Right ventricle myocardium superior (tissue), 1 donor: Measurements from ENCODE around the gene PTGS1. TPM values are rescaled to one million over a fixed set of nuclear protein-coding genes. Genes with fewer than 3 reads are reported as not detected.

Experiments used
- ATAC-seq: fragments of 200-7000 bp; cut with Tn5 transposase; one replicate; pipeline ENCODE4 v1.9.1; 2020; ENCODE audit warnings: mild to moderate bottlenecking; ENCODE audit not compliant: poor library complexity
- DNase-seq: peaks from one replicate; pipeline ENCODE4 v3.0.0-alpha.2; 2020
- intact Hi-C: fragments of 100-400 bp; cut with DNase I; formaldehyde crosslinking; loops from one replicate; pipeline ENCODE4 v1.11.2; 2022
- total RNA-seq: library from RNA; stranded (reverse); fragmentation: NEBNext Ultra II Directional; extraction: Animal tissue kit (Norgen Biotek cat#: 25700); gene quantifications from one replicate; pipeline ENCODE4 v1.2.1, GENCODE V29; 2021
- donor health status: DM: no; HTN: yes; CAD: no; lungs with severe emphysema.

The PTGS1 gene
- total RNA-seq, 1 donor from 2014 or later, result 4.0 TPM

DNA sequence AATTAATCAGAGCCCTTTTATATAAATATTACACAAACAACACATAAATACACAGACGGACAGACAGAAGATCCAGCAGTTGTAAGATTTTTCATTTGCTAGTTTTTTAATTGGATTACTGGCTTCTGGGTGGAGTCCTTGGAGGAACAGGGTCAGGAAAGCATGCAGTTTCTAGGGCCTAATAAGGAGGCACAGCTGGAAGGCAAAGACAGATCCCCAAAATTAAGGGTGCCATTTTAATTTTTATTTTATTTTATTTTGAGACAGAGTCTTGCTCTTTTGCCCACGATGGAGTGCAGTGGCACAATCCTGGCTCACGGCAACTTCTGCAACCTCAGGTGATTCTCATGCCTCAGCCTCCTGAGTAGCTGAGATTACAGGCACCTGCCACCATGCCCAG is 49.5 kb downstream of the PTGS1 start:
- ATAC-seq (no peak), DNase-seq (no peak)
- intact Hi-C loops, result no loop called here

- intact Hi-C loops, result no loop called here
- DNase-seq (no peak), ATAC-seq (no peak)
Observed at GRCh38 chr9:122425087-122425486, 54.3 kb downstream of the PTGS1 start.

DNA sequence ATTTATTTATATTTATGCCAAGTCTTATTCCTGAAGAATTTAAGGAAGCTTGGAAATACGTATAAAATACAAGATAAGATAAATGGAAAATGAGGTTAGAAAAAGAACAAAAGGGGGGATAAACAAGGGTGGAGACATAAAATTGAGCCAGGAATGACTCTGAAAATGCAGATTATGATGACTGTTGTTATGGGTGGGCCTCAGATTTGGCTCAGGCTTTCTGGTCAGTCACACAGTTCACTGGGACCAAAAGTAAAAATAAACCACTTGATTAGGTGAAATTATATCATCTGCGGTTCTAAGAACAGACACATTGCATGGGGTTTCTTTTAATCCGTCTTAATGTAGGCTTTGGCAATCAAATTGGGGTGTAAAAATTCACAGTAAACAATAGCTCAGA is 55.9 kb downstream of the PTGS1 start:
- DNase-seq (no peak), ATAC-seq (no peak)
- intact Hi-C loops, result no loop called here

GRCh38 chr9:122442568-122442967 is 71.7 kb downstream of the PTGS1 start:
- ATAC-seq (no peak), DNase-seq (no peak)
- intact Hi-C loops, result no loop called here

GRCh38 chr9:122444041-122444733 is 73.4 kb downstream of the PTGS1 start:
- DNase-seq, result peak; percentile 49
- peak; percentile 41 for ATAC-seq
- intact Hi-C loops, result no loop called here

Other genes starting within 250 kb of the PTGS1 start
- 294 TPM for gene NDUFA8, start 211.2 kb upstream of the PTGS1 start, total RNA-seq
- gene MORN5, start 211.1 kb upstream of the PTGS1 start, total RNA-seq, result not detected
- 3.4 TPM for gene LHX6, start 142.1 kb upstream of the PTGS1 start, total RNA-seq
- 37.3 TPM for gene RBM18, start 106.2 kb upstream of the PTGS1 start, total RNA-seq
- 35.7 TPM for gene MRRF, start 106.1 kb upstream of the PTGS1 start, total RNA-seq
- not detected for gene OR1J1, start 106.9 kb downstream of the PTGS1 start, total RNA-seq
- not detected for gene OR1J2, start 139.8 kb downstream of the PTGS1 start, total RNA-seq
- gene OR1J4, start 148.1 kb downstream of the PTGS1 start, total RNA-seq, result not detected
- gene OR1N1, start 156.3 kb downstream of the PTGS1 start, total RNA-seq, result not detected
- gene OR1N2, start 182.1 kb downstream of the PTGS1 start, total RNA-seq, result not detected
- gene OR1L8, start 212.4 kb downstream of the PTGS1 start, total RNA-seq, result not detected
- not detected for gene OR1Q1, start 243.7 kb downstream of the PTGS1 start, total RNA-seq